Panc1 (cell line): ENCODE data around the gene MCM3AP. TPM values are rescaled to one million over a fixed set of nuclear protein-coding genes. Genes with fewer than 3 reads are reported as not detected.
"Not testable (repeated sequence)": the region's sequence is repeated elsewhere in the genome, so short reads cannot be mapped to it uniquely, and the experiment has no call there.

Experiments
- ATAC-seq: fragments of 200-7000 bp; cut with Tn5 transposase; 2 replicates; pipeline ENCODE4 v1.9.1; 2020; ENCODE audit warnings: mild to moderate bottlenecking, moderate library complexity
- BruUV-seq: library from RNA; stranded (reverse); fragments of 400-500 nt; replicated peaks from 2 replicates; lab custom pipeline; 2021; lab: Mats Ljungman, UMichigan
- CTCF ChIA-PET: fragments of 300-600 bp; sonication (Branson Sonifier 250); formaldehyde crosslinking; loops from one replicate; lab custom pipeline; 2022; ENCODE audit warnings: antibody characterized with exemption; lab: Charles Lee
- POLR2A ChIA-PET: fragments of 300-600 bp; sonication (Branson Sonifier 250); formaldehyde crosslinking; loops from one replicate; lab custom pipeline; 2022; ENCODE audit warnings: antibody characterized with exemption; lab: Charles Lee
- DNase-seq: peaks from one replicate; pipeline ENCODE4 v3.0.0-alpha.2; 2010; ENCODE audit warnings: low read depth, low spot score
- H3K27ac ChIP-seq: 2 replicates; pipeline ENCODE4 v1.5.1; 2011; ENCODE audit warnings: mild to moderate bottlenecking, low read length, inconsistent platforms
- H3K27me3 ChIP-seq: fragments of 200-500 bp; sonication (Bioruptor generic); 2 replicates; pipeline ENCODE4 v1.6.0; 2014; ENCODE audit warnings: low read length, inconsistent platforms; ENCODE audit not compliant: control insufficient read depth, insufficient read depth
- H3K36me3 ChIP-seq: fragments of 200-500 bp; sonication (Bioruptor generic); 2 replicates; pipeline ENCODE4 v1.5.1; 2014; ENCODE audit warnings: inconsistent platforms, mild to moderate bottlenecking, low read length, moderate library complexity; ENCODE audit not compliant: control insufficient read depth, insufficient read depth
- H3K4me1 ChIP-seq: 2 replicates; pipeline ENCODE4 v1.5.1; 2011; ENCODE audit warnings: inconsistent platforms, mild to moderate bottlenecking, low read length, moderate library complexity; ENCODE audit not compliant: control insufficient read depth, insufficient read depth
- H3K4me3 ChIP-seq, 2 experiments: 2 replicates each; pipeline ENCODE4 v1.5.1; 2011 to 2012; ENCODE audit warnings: low read depth in 2 of 2, low read length in 2 of 2, mild to moderate bottlenecking in 2 of 2, inconsistent platforms in 1 of 2, moderate library complexity in 1 of 2
- H3K9me3 ChIP-seq: fragments of 200-500 bp; sonication (Bioruptor generic); 2 replicates; pipeline ENCODE4 v1.5.1; 2014; ENCODE audit warnings: low read depth, mild to moderate bottlenecking, inconsistent platforms, low read length, moderate library complexity; ENCODE audit not compliant: control insufficient read depth, insufficient read depth
- CTCF ChIP-seq: fragments of 450-650 bp; IDR thresholded peaks from 2 replicates; pipeline ENCODE4 v1.5.1; 2017; ENCODE audit warnings: mild to moderate bottlenecking
- POLR2AphosphoS5 ChIP-seq: IDR thresholded peaks from 2 replicates; pipeline ENCODE4 v1.6.1; 2012; ENCODE audit warnings: mild to moderate bottlenecking, low read depth, low read length, moderate library complexity
- REST ChIP-seq, 2 experiments: IDR thresholded peaks; 2 replicates each; pipeline ENCODE4 v1.6.1; 2011 to 2012; ENCODE audit warnings: low read depth in 2 of 2, control low read depth in 1 of 2, low read length in 1 of 2, mild to moderate bottlenecking in 1 of 2, moderate library complexity in 1 of 2; ENCODE audit not compliant: insufficient read depth in 1 of 2
- SIN3A ChIP-seq: IDR thresholded peaks from 2 replicates; pipeline ENCODE4 v1.6.1; 2012; ENCODE audit warnings: low read depth, mild to moderate bottlenecking, low read length, moderate library complexity, borderline replicate concordance; ENCODE audit not compliant: insufficient read depth
- TCF7L2 ChIP-seq: IDR thresholded peaks from 2 replicates; pipeline ENCODE4 v1.6.1; 2011; ENCODE audit warnings: mild to moderate bottlenecking, low read depth, low read length, inconsistent platforms
- in situ Hi-C: cut with HindIII; loops from 2 replicates; pipeline ENCODE4 v1.10.0; 2016; ENCODE audit warnings: low sequenced_read_pairs, low pct_unique_long_range_greater_than_20kb
- intact Hi-C: fragments of 100-400 bp; cut with micrococcal nuclease; formaldehyde crosslinking; loops from one replicate; pipeline ENCODE4 v1.10.0; 2022; ENCODE audit not compliant: unreplicated experiment
- total RNA-seq: library from RNA; stranded (reverse); gene quantifications from one replicate; pipeline ENCODE4 v1.2.1, GENCODE V29; 2021; ENCODE audit not compliant: unreplicated experiment

MCM3AP gene
- total RNA-seq, 1 experiment from 2014 or later = 95.0 TPM

DNA sequence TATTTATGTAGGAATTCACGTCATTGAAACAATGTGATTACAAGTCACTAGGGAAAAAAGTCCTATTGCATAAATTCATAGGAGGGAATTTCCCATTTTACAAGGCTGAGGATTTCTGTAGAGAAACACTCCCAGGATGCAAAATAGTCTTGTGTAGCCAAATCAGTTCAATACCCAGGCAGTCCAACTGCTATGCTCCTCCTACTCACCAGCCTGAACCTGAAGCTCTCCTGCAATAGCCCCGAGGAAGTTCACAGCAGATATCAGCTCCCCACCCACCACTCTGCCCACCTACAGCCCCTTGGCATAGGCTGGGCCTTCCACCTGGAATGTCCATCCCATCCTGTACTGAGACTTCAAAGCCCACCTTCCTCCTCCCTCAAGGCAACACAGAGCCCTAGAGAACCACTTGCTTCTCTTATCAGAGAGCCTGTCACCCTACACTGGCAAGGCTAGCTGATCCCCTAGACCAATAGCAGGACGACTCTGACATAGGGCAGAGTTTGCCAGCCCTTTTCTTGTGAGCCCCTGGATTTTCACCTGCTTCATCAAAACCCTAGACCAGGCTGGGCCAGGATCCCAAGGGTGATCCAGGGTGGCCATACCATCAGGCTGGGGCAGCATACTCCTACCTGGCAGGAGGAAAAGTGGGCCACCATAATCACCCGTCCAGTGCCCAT is 58.4 kb downstream of the MCM3AP start:
- H3K27ac ChIP-seq = peak overlapping the region; percentile 77
- peak overlapping the region; percentile 59 to 63 for H3K4me3 ChIP-seq
- peaks cover 11% of the 10 kb centered on the region for H3K4me1 ChIP-seq
- DNase-seq = no peak
- no peak for TF ChIP-seq CTCF
- TF ChIP-seq REST (IDR thresholded peaks at IDR 0.05; ENCODE audit: insufficient read depth in 1 of 2, low read depth in 2 of 2, low read length in 1 of 2) = no peak
- TF ChIP-seq SIN3A = no peak
- TF ChIP-seq TCF7L2 = no peak
- ChIA-PET CTCF (interaction anchor here (0.5 kb wide), 1 partner anchor 98 kb away, joined by 4 read pairs; no protein-coding TSS in a partner anchor), POLR2A (no interaction called here)
- H3K27me3 ChIP-seq = no peaks in the 10 kb centered on the region
- BruUV-seq = no TSS peak
- no peaks in the 10 kb centered on the region for H3K9me3 ChIP-seq
- in situ Hi-C loops (no loop called here), intact Hi-C loops (no loop called here)
- peaks cover 3% of the 10 kb centered on the region; the same call in 1 of the 2 replicates for H3K36me3 ChIP-seq
- ATAC-seq = no peak

DNA sequence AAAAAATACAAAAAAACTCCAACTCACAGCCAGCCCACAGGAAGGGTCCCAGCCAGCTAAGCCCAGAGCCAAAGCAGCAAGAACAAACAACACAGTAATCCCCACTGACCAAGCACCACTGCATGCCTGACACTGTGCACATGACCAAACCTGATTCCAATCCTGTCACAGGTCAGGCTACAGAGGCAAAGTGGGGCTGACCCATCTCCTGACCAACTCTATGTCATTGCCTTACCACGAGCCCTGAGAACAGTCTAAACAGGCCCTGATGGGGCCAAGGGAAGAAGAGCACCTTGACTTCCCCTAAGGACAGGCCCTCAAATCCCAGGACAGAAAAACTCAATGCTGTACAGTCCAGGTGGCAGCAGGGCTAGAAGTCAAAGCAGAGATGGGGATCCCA is 59.3 kb downstream of the MCM3AP start:
- Histone ChIP-seq H3K27me3 (no peaks in the 10 kb centered on the region), H3K27ac (no peak overlapping the region), H3K4me1 (peaks cover 11% of the 10 kb centered on the region), H3K4me3 (0 out of 4 replicates have a peak overlapping the region, but pooled peaks of 1 of the 2 experiments have one; percentile 15), H3K36me3 (no peaks in the 10 kb centered on the region), H3K9me3 (no peaks in the 10 kb centered on the region)
- TF ChIP-seq REST (IDR thresholded peaks at IDR 0.05; ENCODE audit: insufficient read depth in 1 of 2, low read depth in 2 of 2, low read length in 1 of 2) = no peak
- no peak for TF ChIP-seq POLR2AphosphoS5
- TF ChIP-seq CTCF = no peak
- TF ChIP-seq SIN3A = no peak
- TF ChIP-seq TCF7L2 = no peak
- ChIA-PET POLR2A (no interaction called here), CTCF (interaction anchor here (0.6 kb wide), 1 partner anchor 142 kb away, joined by 3 read pairs; no protein-coding TSS in a partner anchor)
- DNase-seq = no peak
- ATAC-seq = no peak
- in situ Hi-C loops = no loop called here
- intact Hi-C loops = no loop called here
- no TSS peak for BruUV-seq

DNA sequence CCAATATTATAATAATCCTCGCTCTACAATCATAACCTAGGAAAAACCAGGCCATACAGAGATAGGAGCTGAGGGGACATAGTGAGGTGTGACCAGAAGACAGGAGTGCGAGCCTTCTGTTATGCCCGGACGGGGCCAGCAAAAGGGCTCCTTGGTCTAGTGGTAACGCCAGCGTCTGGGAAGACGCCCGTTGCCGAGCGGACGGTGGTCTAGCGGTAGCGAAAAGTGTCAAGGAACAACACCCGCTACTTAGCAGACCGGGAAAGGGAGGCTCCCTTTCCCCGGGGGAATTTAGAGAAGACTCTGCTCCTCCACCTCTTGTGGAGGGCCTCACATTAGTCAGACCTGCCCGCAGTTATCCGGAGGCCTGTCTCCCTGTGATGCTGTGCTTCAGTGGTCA is 61.8 kb downstream of the MCM3AP start:
- CTCF ChIA-PET, in situ Hi-C loops, ATAC-seq, DNase-seq, H3K27me3 ChIP-seq, H3K27ac ChIP-seq, H3K36me3 ChIP-seq, H3K4me3 ChIP-seq, BruUV-seq, POLR2A ChIA-PET, H3K9me3 ChIP-seq, H3K4me1 ChIP-seq, intact Hi-C loops: not testable (repeated sequence)
